Lower lobe of right lung (tissue), 2 donors: ENCODE results near the gene TRIM26. TPM values are rescaled to one million over a fixed set of nuclear protein-coding genes. Genes with fewer than 3 reads are reported as not detected.
"Not testable (repeated sequence)": the region's sequence is repeated elsewhere in the genome, so short reads cannot be mapped to it uniquely, and the experiment has no call there.

ENCODE experiments used
- ATAC-seq, 2 donors: fragments of 200-7000 bp; cut with Tn5 transposase; one replicate each; pipeline ENCODE4 v1.9.1; 2020 to 2022; ENCODE audit warnings: mild to moderate bottlenecking in 2 of 2, moderate library complexity in 2 of 2
- DNase-seq: peaks from one replicate; pipeline ENCODE4 v3.0.0-alpha.2; 2020
- H3K27ac ChIP-seq: fragments of 200-600 bp; one replicate; pipeline ENCODE4 v1.8.0; 2022
- H3K27me3 ChIP-seq: fragments of 200-600 bp; one replicate; pipeline ENCODE4 v1.8.0; 2022; ENCODE audit warnings: low read depth
- H3K36me3 ChIP-seq: fragments of 200-600 bp; one replicate; pipeline ENCODE4 v1.8.0; 2022; ENCODE audit warnings: mild to moderate bottlenecking
- H3K4me1 ChIP-seq: fragments of 200-600 bp; one replicate; pipeline ENCODE4 v1.8.0; 2022
- H3K4me3 ChIP-seq: fragments of 200-600 bp; one replicate; pipeline ENCODE4 v1.8.0; 2022; ENCODE audit warnings: mild to moderate bottlenecking
- H3K9me3 ChIP-seq: fragments of 200-600 bp; one replicate; pipeline ENCODE4 v1.8.0; 2022
- CTCF ChIP-seq: fragments of 200-600 bp; IDR thresholded peaks from one replicate; pipeline ENCODE4 v1.8.0; 2022; ENCODE audit warnings: antibody characterized with exemption, mild to moderate bottlenecking
- intact Hi-C: fragments of 100-400 bp; cut with DNase I; formaldehyde crosslinking; loops from one replicate; pipeline ENCODE4 v1.11.0; 2022
- long read RNA-seq: library from polyadenylated mRNA; unstranded; transcript quantifications from one replicate; pipeline ENCODE4 v2.0.0, GENCODE V29; 2021
- total RNA-seq: library from RNA; stranded (reverse); fragmentation: NEBNext Ultra II Directional; extraction: Animal tissue kit (Norgen Biotek cat#: 25700); gene quantifications from one replicate; pipeline ENCODE4 v1.2.1, GENCODE V29; 2021
- donor health status: DM: no; HTN: yes; CAD: no; lungs with severe emphysema.

TRIM26 gene
- 46.0 TPM for total RNA-seq
- long read RNA-seq, transcript TRIM26-267 (9 exons, 3,318 nt): major isoform, 5 of 56 reads
- long read RNA-seq, partial matches to known transcripts: 7 of 56 reads
- long read RNA-seq, other reads (novel, unspliced or antisense): 42 of 56 reads

- peak; percentile 98 for DNase-seq
- Histone ChIP-seq H3K4me1 (peaks cover 42% of the 10 kb centered on the region), H3K4me3 (peak within 1 kb of the TSS; percentile 85), H3K27me3 (no peaks in the 10 kb centered on the region), H3K9me3 (no peaks in the 10 kb centered on the region), H3K27ac (peak within 1 kb of the TSS; percentile 96), H3K36me3 (no peaks in the 10 kb centered on the region)
- ATAC-seq: peak; percentile 97
- intact Hi-C loops: no loop called here
- no peak for TF ChIP-seq CTCF
These were observed at the start of gene TRIM26 for GRCh38 chr6:30212865-30213666. Gene TRIM26, minus strand, starts transcription at chr6:30213406. Its CDS starts 14,303 bp downstream, at chr6:30199103.

GRCh38 chr6:30260036-30260504 lies 46.9 kb upstream of the TRIM26 start:
- H3K4me3 ChIP-seq: peak overlapping the region; percentile 96
- H3K9me3 ChIP-seq: no peaks in the 10 kb centered on the region
- ATAC-seq (peak; percentile 49 to 51), DNase-seq (peak; percentile 53)
- TF ChIP-seq CTCF: no peak
- no peaks in the 10 kb centered on the region for H3K36me3 ChIP-seq
- H3K4me1 ChIP-seq: peaks cover 13% of the 10 kb centered on the region
- intact Hi-C loops: no loop called here
- no peaks in the 10 kb centered on the region for H3K27me3 ChIP-seq
- H3K27ac ChIP-seq: peak overlapping the region; percentile 83

GRCh38 chr6:30259140-30260035 lies 46.2 kb upstream of the TRIM26 start:
- no peaks in the 10 kb centered on the region for H3K36me3 ChIP-seq
- H3K4me1 ChIP-seq: peaks cover 13% of the 10 kb centered on the region
- peak overlapping the region; percentile 96 for H3K4me3 ChIP-seq
- ATAC-seq (peak; percentile 95 to 97), DNase-seq (peak; percentile 77)
- intact Hi-C loops: no loop called here
- TF ChIP-seq CTCF: peak; percentile 44
- H3K27ac ChIP-seq: peak overlapping the region; percentile 83
- H3K9me3 ChIP-seq: no peaks in the 10 kb centered on the region
- H3K27me3 ChIP-seq: no peaks in the 10 kb centered on the region

GRCh38 chr6:30258204-30258603 lies 45.0 kb upstream of the TRIM26 start:
- H3K4me3 ChIP-seq: no peak overlapping the region
- no peak overlapping the region for H3K27ac ChIP-seq
- no peaks in the 10 kb centered on the region for H3K9me3 ChIP-seq
- H3K27me3 ChIP-seq: no peaks in the 10 kb centered on the region
- ATAC-seq (no peak), DNase-seq (no peak)
- peaks cover 13% of the 10 kb centered on the region for H3K4me1 ChIP-seq
- no peaks in the 10 kb centered on the region for H3K36me3 ChIP-seq
- TF ChIP-seq CTCF: no peak
- intact Hi-C loops: no loop called here

GRCh38 chr6:30252417-30252816 lies 39.2 kb upstream of the TRIM26 start:
- H3K36me3 ChIP-seq, H3K27me3 ChIP-seq, H3K4me1 ChIP-seq, H3K9me3 ChIP-seq, H3K4me3 ChIP-seq, DNase-seq, H3K27ac ChIP-seq, intact Hi-C loops, ATAC-seq: not testable (repeated sequence)
